ENCODE measurements around the gene EPB41L1.

EPB41L1 gene

GRCh38 chr20:36155629-36155971, 1.1 kb downstream of the EPB41L1 start:
- no peak for DNase-seq (ENCODE audit: low read depth in 2 of 2)

- DNase-seq (ENCODE audit: low read depth in 2 of 2) = no peak
Observed at GRCh38 chr20:36155991-36156390, 1.5 kb downstream of the EPB41L1 start.

DNA sequence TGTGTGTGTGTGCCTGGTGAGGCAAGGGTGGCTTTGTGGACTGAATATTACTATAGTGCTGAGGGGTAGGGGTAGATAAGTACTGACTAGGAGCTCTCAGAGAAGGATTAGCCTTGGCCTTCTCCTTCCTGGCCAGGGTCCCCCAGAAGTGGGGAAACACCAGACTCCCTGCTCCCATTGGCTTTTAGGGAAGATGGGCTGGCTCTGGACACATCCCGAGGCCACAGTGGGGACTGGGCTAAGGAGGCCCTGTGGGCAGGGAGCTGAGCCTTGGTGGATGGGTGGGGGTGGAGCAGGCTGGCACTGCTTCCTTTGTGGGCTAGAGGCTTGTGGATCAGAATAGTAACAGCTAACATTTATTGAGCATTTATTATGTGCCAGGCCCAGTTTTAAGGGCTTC, 3.1 kb downstream of the EPB41L1 start:
- DNase-seq (ENCODE audit: low read depth in 2 of 2) = no peak

DNA sequence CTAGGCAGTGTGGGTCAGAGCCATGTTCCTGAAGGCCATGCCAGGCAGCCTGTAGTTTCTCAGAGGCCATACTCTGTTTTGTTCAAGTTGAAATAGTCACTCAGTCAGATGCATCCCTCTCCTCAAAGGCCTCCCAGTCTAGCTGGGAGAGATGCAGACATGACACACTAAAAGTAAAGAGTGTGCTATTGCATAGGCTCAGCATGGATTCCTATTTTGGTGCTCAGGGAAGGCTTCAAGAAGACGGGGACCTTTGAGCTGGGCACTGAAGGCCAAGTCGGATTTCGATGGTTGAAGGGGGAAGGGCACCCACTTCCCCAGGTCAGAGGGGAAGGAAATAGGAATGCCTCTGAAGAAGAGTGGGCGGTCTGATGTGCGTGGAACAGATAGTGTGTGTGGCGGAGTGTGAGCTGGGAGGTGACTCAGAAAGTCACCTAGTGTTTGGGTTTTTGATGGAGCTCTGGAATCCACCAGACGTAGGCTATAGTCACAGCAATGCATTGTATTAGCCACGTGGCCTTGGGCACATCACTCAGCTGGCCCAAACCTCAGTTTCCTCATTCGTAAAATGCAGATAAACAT, 3.7 kb downstream of the EPB41L1 start:
- DNase-seq (ENCODE audit: low read depth in 2 of 2) = no peak

DNA sequence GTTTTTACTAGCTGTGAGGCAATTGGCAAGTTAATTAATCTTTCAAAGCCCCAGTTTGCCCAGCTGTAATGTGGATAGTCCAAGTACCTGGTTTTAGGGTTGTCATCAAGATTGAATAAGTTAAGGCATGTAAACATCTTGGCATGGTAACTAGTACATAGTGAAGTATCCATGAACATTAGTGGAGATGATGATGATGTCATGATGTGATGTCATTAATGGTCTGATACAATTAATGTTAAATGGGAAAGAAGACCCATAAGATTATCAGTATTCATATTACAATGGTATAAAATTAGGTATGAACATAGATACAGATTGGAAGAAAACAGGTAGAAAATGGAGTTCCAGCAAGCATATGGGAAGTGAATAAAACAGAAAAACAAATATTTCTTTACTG, 5.3 kb downstream of the EPB41L1 start:
- DNase-seq (ENCODE audit: low read depth in 2 of 2) = no peak

DNA sequence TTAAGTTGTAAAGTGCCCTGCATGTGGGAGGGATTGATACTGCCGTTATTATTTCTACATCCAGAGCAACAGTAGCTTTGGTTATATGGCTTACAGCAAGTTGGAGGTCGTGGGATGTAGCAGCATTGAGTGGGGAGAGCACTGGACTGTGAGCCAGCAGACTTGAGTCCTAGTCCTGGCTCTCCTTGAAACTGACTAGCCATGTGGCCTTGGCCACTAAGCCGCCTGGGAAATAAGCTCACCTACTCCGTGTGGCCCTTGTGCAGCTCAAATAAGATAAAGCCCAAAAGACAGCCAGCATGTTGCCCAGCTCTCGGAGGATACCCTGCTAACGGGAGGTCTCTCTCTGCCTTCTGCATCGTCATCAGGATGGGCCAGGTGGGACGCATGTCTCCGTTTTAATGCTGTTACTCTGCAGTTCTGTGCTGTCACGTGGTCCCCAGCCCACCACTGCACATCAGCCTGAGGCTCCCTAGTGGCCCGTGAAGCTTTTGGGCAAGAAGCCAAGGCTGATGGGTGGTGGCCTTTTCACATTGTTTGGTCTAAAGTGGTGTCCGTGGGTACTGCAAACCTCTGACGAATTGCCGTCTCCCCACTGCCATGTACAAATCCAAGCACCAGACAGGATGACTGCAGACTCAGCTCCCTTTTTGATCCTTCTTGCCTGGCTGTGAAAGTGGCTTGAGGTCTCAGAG, 7.9 kb downstream of the EPB41L1 start:
- DNase-seq (ENCODE audit: low read depth in 2 of 2) = no peak

DNA sequence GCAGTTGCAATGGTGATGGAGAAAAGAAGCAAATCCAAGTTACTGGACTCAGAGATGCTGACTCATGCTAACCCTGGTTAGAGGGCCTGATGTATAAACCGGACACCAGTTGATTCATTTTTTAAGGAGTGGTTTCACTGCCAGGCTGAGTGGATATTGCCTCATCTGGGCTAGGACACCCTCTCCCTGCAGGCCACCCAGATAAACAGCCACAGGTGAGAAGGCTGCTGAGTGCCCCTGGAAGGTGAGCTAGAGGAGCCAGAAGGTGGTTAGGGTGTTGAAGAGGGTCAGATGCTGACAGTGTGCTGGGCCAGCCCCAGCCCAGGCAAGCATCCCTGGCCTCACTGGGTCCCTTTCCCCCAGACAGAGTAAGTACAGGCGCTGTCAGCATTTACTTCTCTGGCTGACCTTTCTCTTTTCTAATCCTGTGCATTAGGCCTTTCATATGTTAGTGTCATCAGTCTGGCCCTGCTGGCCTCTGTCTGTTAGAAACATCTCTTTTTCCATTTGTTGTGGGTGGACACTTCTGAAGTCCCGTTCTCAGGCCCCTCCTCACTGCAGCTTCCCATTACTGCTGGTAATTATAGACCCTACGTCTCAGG, 13.5 kb downstream of the EPB41L1 start:
- DNase-seq (ENCODE audit: low read depth in 2 of 2) = no peak

DNA sequence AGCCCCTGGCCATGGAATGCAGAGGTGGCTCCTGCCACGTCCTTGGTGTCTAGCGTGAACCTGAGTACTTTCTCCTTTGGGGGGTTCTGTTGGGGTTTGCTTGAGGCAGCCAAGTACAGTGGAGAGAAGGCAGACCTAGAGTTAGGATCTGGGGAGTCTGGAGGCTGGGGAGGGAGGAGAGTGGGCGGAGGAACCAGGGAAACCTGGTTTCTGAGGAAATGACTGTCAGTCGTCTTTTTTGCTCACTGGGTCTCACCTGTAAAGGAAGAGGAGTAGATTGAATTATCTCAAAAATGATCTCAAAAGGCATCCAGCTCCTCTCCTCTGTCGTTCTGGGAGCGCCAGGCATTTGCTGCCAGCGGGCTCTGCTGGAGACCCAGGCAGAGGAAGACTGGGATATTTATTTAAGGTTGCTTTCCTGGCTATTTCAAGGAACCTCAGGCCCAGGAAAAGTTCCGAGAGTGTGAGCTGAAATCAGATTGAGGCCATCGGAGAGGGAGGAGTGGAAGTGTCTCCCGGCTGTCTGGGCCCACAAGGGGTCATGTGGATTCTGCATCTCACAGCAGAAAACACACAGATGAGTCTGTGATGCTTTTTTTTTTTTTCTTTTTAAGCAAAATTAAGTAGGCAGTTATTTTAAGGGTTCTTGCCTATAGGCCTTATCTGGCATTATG, 16.1 kb downstream of the EPB41L1 start:
- DNase-seq (ENCODE audit: low read depth in 2 of 2) = no peak

- no peak for DNase-seq (ENCODE audit: low read depth in 2 of 2)
Observed at GRCh38 chr20:36173451-36173933, 19.0 kb downstream of the EPB41L1 start.

GRCh38 chr20:36175016-36175415, 20.5 kb downstream of the EPB41L1 start:
- DNase-seq (ENCODE audit: low read depth in 2 of 2) = no peak

GRCh38 chr20:36175475-36175995, 21.0 kb downstream of the EPB41L1 start:
- no peak for DNase-seq (ENCODE audit: low read depth in 2 of 2)

- DNase-seq (ENCODE audit: low read depth in 2 of 2) = no peak
Observed at GRCh38 chr20:36177716-36178115, 23.2 kb downstream of the EPB41L1 start.

DNA sequence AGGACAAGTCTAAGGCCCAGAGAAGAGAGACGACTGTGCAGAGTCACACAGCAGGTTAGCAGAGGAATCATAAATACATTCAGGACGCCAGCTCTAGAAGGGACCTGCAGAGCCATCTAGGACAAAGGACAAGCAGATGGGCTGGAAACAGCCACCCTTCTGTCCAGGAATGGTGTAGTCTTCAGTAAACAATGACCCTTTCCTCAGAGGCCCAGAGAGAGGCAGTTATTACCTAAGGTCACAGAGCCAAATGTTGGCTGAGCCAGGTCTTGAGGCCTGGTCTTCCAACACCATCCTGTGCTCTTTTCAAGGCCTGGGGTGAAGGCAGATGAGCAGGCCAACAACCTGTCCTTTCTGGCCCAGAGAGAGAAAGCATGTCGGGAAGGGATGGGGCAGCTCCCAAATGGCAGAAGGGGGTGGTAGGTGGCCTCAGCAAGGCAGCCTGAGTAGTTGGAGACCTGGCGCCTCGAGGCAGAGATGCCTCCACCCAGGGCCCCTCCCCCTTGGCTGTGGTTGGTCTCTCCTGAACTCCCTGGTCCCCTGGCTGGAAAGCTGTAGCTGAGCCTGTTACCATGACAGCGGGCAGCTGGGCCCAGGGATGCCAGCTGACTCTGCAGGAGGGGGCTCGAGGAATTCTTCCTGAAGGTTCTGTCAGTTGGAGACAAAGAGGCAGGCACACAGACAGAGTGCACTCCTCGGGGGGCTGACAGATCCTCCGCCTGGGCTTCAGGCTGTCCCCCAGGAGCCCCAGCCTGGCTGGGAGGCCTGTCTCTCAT, 24.8 kb downstream of the EPB41L1 start:
- no peak for DNase-seq (ENCODE audit: low read depth in 2 of 2)

- DNase-seq (ENCODE audit: low read depth in 2 of 2) = no peak
Observed at GRCh38 chr20:36180323-36180722, 25.8 kb downstream of the EPB41L1 start.

DNA sequence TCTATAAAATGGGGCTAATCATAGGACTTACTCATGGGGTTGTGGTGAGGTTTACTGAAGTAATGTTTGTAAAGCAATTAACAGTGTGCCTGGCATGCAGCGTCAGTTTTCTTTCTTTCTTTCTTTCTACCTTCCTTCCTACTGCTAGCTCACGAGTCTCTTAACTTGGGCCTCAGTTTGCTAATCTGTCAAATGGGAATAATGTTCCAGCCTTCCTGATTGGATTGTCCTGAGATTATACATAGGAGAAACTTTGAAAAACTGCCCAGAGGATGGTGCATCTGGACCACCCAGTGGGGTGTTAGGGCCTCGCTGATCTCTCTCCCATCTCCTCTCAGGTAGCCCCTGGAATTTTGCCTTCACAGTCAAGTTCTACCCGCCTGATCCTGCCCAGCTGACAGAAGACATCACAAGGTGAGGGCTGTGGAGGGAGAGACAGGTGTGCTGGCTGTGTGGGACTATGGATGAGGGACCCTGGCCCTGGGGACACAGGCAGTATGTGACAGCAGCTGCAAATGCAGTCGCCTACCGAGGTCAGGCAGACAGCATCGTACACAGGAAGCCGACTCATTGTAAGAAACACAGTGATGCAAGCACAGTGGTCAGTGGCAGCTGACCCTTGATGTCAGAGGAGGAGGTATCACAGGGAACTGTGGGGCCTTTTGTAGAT, 27.5 kb downstream of the EPB41L1 start:
- DNase-seq (ENCODE audit: low read depth in 2 of 2) = no peak

DNA sequence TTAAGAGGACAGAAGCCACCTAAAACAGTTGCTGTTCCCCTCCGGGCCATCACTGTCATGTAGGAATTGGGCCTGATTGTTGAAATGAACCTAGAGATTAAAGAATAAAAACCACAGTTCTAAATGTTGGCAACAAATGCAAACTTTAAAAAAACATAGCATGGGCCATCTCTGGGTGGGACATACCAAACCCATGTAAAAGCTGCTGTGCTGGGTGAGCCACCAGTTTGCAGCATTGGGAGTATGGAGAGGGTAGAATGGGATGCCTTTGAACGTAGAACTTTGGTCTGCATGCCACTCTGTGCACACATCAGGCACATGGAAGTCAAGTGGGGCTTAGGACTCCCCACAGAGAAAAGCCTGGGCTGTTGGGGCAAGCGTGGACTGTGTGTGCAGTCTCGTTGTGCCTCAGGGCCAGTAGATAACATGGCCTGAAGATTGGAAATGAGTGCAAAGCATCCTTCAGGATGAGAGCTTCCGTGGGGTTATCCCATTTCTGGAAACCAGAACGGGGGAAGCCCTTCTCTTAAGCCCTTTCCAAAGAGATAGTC, 28.1 kb downstream of the EPB41L1 start:
- no peak for DNase-seq (ENCODE audit: low read depth in 2 of 2)

DNA sequence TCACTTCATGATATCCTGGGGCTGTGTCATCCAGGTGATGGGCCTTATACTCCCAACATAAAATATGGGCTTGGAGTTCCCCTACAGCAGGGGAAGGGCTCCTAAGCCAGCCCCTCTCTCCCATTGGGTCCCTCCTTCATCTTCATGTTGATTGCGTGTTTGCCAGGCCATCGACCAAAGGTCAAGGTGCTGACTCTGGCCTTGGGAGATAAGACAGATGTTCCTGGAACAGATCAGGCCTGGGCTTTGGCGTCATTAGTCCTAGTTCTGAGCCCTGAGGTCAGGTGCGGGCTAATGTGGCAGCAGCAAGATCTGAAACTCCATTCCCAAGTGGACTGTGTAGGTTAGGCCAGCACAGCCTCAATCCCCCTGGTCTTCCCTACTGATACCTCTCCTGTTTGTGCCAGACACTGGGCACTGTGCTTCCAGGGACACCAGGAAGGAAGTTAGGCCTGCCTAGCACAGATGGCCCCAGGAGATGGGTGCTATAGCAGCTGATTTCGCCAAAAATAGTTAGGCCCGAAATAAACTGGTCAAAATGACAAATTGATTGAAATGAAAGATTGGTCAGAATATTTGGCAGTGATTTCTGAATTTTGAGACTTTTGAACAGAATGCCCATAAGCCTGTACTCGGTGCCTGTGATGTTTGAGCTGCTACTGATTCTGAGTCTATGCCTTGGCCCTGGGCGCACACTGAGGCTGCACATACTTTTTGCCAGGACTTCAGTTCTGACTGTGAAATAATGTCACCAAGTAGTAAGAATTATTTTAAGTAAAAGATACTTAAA, 28.8 kb downstream of the EPB41L1 start:
- DNase-seq (ENCODE audit: low read depth in 2 of 2) = no peak

- DNase-seq (ENCODE audit: low read depth in 2 of 2) = no peak
Observed at GRCh38 chr20:36184816-36185776, 30.6 kb downstream of the EPB41L1 start.

Data from stimulated activated CD8-positive, alpha-beta memory T cell treated with anti-CD3 and anti-CD28 coated beads, Interleukin-15, amount 100 ng/mL, for 48 hours (primary cell).